Measurements from ENCODE around the gene MRPL14.

- TF ChIP-seq EP300 (IDR thresholded peaks at IDR 0.05) (no peak), CTCF (IDR thresholded peaks at IDR 0.05) (no peak), POLR2A (IDR thresholded peaks at IDR 0.05) (no peak)
Measured at GRCh38 chr6:44138717-44139350, 11.6 kb upstream of the MRPL14 start.

Measured in tibial nerve (tissue), 4 donors.